Fibroblast of peridontal ligament (primary cell): ENCODE data around the gene FAAP20.

Experiments used
- DNase-seq: peaks from one replicate; pipeline ENCODE4 v3.0.0-alpha.2; 2010; ENCODE audit errors: extremely low read depth

The FAAP20 gene

DNA sequence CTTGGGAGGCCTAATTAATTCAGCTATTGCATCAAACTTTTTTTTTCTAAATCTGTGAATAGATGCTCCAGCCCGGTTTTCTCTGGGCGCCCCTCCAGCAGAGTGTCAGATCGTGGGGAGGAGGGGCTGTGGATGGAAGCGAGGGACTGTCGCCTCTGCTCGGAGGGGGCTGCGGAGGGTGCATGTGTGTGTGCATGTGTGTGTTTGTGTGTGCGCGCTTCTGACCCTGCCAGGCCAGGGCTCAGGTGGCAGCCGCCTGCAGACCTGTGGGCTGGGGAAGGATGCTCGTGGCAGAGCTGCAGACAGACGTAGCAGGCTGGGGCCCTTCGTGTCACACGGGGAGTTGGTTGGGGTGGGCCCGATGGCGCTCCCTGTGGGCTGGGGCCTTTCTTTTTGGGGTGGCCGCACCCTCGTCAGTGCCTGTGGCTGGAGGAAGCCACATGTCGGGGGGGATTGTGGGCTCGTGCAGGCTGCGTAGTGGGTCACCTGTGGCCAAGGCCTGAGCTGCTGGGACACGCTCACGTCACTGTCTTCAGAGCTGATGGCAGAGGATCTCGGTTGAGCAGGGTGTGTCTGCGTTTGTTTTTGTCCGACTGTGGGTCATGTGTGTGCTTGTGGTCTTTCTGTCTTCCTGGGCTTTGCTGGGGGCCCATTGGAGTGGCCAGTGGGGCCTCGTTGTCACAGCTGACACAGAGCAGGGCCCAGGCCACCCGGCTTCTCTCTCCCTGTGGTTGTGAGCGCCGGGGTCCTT lies 36.4 kb upstream of the FAAP20 start:
- DNase-seq, result peak; percentile 9

DNA sequence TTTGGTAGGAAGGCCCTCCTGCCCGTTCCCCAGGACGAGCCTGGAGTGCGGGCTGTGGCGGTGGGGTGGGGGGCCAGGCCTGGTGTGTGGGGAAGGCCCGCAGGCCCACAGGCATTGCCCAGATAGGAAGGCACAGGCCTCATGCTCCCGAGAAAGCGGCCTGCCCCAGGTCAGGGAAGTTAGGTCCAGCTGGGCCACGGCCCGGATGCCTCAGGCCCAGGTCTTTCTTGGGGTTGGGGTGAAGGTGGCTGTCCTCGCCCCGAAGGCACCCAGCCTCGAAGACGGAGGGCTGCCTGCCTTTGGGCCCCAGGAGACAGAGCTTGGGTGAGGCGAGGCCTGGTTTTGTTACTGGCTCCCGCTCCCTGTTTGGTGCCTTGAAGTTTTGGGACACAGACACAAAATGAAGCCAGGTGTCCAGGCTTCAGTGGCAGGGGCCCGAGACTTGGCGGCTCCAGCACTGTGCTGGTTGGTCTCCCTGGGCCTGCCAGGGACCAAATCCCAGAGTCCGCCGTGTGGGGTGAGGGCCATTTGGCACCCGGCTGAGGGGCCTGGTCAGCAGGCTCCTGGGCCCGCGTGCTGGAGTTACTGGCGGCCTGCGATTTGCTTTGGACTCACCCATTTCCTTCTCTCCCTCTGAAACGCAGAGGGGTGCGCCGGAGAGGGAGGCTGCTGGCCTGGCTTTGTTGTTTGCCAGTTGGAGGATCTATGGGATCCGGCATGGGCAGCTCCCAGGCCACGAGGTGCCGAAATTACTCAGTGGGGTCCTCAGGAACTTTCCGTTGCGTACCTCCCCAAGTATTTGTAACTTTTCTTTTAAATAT lies 35.5 kb upstream of the FAAP20 start:
- DNase-seq, result peak; percentile 43

GRCh38 chr1:2229037-2229864 lies 34.7 kb upstream of the FAAP20 start:
- peak; percentile 70 for DNase-seq

DNA sequence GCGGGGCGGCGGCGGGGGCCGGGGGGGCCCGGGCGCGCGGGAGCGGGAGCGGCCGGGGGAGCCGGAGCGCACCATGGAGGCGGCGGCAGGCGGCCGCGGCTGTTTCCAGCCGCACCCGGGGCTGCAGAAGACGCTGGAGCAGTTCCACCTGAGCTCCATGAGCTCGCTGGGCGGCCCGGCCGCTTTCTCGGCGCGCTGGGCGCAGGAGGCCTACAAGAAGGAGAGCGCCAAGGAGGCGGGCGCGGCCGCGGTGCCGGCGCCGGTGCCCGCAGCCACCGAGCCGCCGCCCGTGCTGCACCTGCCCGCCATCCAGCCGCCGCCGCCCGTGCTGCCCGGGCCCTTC lies 34.1 kb upstream of the FAAP20 start:
- DNase-seq, result peak; percentile 5

- DNase-seq, result no peak
These were observed 33.6 kb upstream of the FAAP20 start, which contains the start of gene SKI for GRCh38 chr1:2228157-2228594. SKI (plus strand) TSS chr1:2228319; CDS start chr1:2228767, 448 bp downstream.

DNA sequence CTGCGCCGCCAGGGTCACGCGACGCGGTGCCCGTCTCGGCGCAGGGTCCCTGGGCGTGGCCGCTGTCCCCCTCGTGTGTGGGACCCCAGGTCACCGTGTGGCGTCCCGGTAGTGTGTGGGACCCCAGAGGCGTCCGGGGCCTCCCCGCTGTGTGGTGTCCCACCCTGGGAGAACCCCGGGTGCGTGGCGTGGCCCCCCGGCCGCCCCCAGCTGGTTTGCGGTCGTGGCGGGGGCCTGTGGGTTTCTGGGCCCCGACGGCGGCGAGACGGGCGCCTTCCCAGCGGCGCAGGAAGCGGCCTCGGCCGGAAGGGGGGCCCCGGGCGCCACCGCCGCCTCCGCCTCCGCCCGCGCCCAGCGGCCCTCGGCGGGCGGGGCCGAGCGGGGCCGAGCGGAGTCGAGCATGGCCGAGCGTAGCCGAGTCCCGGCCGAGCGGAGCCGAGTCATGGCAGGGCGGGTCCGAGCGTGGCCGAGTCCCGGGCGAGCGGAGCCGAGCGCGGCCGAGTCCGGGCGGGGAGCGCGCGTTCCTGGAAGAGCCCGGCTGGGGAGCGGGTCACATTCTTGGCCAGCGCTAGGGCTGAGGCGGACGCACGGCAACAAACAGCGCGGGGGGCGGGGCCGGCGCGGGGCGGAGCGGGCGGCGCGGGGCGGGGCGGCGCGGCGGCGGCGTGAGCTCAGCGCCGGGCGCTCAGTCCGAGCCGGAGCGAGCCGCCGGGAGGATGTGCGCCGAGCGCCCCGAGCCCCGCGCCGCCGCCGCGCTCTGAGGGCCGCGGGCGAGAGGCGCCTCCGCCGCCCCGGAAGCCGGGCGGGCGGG lies 33.0 kb upstream of the FAAP20 start:
- DNase-seq, result peak; percentile 95

- DNase-seq, result no peak
These were observed 32.2 kb upstream of the FAAP20 start for GRCh38 chr1:2226525-2227345.

GRCh38 chr1:2224631-2225428 lies 30.3 kb upstream of the FAAP20 start:
- no peak for DNase-seq

DNA sequence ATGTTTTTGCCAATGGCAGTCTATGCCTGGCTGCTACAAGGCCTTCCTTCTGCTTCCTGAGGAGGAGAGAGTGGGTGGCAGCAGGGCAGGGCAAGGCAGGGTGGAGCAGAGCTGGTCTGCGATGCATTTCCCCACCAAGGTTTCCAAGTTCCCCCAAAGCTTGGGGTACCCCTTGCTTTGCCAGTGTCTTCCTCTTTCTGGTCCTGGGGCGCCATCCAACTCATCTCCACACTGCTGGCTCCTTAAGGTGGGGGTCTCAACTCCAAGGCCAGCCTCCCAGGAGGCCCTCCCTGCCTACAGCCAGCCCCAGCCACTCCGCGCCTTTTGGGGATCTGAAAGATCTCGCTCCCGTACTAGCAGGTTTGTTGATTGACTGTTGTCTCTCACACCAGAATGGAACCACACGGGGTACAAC lies 29.6 kb upstream of the FAAP20 start:
- no peak for DNase-seq

GRCh38 chr1:2221271-2221670 lies 26.7 kb upstream of the FAAP20 start:
- DNase-seq, result no peak

- no peak for DNase-seq
These were observed 22.1 kb upstream of the FAAP20 start for GRCh38 chr1:2216767-2217058.

DNA sequence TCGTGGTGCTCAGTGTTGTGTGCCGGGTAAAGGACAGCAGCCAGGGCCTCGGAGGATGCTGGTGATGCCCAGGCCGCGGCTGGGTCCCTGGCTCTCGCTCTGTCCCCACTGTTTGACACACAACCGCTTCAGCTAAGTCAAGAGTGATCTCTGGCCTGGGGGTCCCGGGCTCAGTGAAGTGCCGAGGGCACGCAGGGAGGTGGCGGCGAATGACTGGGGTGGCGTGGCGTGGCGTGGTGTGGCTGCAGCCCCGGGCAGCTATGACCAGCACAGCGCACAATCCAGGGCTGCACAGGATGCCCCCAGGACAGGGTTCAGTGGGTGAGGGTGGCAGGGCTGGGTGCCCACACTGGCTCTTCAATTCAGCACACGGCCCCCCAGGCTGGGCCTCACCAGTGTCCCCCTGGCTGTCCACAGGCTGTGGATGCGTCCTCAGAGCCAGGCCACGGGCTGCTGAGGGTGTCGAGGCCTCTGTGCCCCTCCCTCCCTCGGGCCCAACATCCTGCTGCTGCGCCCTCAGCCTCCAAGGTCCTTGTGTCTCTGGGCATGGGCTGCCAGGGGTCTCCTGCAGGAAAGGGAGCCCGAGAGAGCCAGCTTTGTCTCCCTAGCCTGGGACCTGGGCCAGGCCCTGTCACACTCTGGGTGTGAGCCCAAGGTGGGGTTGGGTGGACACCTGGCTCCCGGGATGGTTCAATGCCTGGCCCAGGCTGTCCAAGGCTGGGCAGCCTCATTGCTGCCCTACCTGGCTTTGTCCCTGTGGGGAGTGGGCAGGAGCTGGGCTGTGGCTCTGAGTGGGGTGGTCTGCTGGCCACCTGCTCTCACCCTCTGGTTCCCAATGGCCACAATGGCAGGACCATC lies 21.6 kb upstream of the FAAP20 start:
- no peak for DNase-seq

GRCh38 chr1:2215329-2215728 lies 20.8 kb upstream of the FAAP20 start:
- DNase-seq, result no peak

DNA sequence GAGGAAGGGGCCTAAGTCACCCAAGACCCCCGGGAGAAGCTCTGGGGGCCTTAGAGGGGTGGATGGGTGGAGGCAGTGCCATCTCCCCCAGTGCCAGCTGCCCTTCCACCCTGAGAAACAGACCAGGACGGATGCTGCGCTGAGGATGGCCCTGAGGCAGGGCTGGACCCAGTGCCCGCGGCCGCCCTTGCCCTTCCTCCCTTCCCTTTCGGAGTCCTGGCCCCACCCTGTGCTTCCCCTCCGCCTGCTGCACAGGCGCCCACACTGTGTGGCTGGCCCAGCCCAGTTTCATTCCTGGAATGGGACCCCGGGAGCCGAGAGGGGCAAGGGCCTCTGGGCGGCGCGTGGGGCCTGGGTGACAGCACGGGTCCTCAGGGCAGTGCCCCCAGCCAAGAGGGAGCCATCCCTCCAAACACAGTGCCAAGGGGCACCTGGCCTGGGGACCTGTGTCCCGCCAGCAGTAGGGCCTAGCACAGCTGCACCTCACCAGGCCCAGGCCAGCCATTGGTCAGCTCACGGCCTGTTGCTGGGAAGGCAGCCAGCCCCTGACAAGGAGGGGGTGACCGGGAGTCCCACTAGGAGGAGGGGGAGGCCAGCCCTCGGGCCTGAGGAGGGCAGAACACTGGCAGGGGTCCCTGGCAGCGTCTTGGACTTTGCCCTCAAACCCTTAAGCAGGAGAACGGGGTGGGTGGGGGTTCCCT lies 20.1 kb upstream of the FAAP20 start:
- DNase-seq, result no peak

- peak; percentile 82 for DNase-seq
These were observed 19.3 kb upstream of the FAAP20 start for GRCh38 chr1:2213576-2214505.

DNA sequence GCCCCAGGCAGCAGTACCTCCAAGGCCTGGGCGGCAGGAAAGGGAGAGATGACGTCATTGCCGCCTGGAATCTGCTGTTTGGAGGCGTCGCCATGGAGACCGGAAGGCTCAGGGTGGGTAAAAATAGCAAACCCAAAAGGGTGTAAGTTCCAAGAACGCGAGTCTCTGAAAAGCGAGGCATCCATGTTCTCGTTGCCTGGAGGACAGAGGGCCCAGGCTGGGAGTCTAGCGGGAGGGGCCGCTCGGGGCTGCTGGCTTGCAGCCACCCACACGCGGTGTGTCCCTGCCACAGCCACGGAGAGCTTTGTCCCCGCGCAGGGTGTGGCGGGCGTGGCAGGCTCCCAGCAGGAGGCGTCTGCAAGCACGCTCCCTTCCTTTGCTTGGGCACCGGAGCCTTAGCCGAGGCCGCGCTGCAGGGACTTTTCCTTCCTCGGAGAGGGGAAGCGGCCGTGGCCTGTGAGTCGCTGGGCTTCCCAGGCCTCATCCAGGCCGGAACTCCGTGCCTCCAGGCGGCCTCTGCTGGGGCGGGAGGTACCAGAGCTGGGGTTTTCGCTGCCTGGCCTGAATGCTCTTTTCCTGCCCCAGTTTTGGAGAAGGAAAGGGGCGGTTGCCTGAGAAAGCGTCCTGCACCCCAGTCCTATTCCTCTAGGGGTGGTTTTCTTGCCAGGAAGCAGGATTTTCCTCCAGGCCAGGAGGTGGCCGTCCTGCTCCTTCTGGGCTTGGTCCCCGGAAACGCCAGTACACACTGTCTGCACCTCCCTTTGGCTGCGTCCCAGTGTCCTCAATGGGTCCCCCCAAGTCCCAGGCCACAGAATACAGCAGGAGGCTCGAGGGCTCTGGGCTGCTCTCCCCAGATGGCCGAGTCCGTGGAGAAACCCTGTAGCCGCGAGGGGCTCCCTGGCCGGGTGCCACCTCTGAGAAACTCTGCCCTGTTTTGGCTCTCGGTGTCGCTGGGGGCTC lies 18.2 kb upstream of the FAAP20 start:
- peak; percentile 97 for DNase-seq
